ENCODE data around the gene ZDHHC22.
A peak's percentile ranks its signal among the peaks of the same experiment; 100 is the strongest.
"Not testable (repeated sequence)": the region's sequence is repeated elsewhere in the genome, so short reads cannot be mapped to it uniquely, and the experiment has no call there.

The ZDHHC22 gene, protein sequence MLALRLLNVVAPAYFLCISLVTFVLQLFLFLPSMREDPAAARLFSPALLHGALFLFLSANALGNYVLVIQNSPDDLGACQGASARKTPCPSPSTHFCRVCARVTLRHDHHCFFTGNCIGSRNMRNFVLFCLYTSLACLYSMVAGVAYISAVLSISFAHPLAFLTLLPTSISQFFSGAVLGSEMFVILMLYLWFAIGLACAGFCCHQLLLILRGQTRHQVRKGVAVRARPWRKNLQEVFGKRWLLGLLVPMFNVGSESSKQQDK

DNA sequence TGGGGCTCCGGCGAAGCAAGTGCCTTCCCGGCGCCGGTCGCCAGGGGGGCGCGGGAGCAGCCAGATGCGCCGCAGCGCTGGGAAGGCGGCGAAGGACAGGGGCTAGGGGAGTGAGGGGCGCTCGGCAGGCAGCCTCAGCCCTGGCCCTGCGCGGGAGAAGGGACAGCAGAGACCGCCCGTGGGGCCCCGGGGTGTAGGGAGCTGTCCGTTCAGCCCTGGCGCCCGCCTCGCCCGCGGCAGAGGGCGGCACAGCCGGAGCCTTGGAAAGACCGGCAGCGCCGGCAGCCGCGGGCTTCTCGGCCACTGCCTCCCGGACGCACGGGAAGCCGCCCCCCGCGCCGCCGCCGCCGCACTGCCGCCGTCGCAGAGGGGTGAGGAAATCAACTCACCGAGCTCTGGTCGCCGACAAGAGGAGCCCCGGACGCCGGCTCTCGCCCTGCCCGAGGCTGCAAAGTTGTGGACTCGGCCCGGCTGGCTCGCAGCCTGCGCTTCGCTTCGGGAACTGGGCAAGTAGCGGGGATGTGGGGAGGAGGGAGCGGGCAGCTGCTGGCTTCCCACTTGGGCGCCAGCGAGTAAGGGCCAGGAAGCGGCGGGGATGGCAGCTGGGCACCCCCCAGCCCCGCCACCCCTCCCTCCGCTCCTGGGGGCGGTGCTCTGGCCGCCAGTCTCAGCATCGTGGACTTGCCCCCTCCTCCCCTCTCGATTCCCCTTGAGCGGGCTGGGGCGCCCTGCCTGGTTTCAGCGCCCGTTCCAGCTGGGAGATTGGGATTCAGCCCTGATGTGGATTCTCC lies at the start of gene ZDHHC22:
Gene ZDHHC22, minus strand, starts transcription at position 578 of the 791 bp plus-strand sequence. CDS start 2,053 bp downstream, outside the sequence.
- no peak for DNase-seq (ENCODE audit: low read depth in 1 of 2, low spot score in 1 of 2)

DNA sequence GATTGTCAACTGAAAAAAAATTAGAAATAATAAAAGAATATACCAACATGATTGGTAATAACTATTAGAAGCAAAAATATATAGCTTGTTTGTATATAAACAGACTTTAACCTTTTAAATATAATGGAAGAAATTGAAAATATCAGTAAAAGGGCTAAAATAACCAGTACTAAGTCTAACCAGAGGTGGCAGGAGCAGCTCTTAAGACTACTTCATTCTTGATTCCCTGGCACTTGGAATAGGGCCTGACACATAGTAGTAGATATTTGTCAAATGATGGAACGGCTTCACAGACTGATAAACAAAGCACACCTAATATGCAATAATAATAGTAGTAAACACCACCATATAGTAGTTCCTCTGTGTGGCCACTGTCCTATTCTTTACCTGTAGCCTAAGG lies 49.4 kb upstream of the ZDHHC22 start:
- DNase-seq (ENCODE audit: low read depth in 1 of 2, low spot score in 1 of 2), result no peak

DNA sequence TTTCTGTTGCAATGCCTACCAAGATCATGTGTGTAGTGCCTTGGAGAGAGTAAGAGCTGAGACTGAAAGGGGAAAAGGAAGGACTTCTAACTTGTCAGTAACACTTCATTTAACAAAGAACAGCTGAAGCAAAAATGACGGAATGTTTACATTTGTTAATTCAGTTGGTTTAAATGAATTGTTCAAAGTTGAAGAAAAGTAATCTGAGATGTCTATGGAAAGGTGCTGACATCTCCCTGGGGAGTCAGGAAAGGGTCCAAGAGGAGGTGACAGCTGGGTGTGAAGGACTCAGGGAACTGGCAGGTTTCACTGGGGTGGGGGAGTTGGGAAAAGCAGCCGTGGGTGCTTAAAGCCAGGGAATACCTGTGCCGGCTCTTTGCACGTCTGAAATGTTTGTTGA lies 47.9 kb upstream of the ZDHHC22 start:
- DNase-seq (ENCODE audit: low read depth in 1 of 2, low spot score in 1 of 2), result no peak

DNA sequence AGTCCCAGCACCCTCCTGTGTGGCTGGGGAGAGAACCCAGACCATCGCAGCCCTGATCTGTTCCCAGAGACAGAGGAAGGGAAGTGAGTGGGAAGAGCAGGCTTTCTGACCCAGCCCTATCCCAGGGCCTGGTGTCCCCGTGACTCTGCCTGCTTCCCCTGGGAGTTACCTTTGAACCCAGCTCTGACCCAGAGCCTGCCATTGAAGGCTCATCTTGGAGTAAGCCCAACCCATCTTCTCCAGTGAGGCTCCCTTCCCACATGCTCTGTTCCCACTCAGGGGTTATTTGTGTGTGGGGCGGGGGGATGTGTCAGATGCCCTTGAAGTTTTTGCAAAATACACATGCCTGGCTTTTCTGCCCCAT lies 46.0 kb upstream of the ZDHHC22 start:
- no peak for DNase-seq (ENCODE audit: low read depth in 1 of 2, low spot score in 1 of 2)

DNA sequence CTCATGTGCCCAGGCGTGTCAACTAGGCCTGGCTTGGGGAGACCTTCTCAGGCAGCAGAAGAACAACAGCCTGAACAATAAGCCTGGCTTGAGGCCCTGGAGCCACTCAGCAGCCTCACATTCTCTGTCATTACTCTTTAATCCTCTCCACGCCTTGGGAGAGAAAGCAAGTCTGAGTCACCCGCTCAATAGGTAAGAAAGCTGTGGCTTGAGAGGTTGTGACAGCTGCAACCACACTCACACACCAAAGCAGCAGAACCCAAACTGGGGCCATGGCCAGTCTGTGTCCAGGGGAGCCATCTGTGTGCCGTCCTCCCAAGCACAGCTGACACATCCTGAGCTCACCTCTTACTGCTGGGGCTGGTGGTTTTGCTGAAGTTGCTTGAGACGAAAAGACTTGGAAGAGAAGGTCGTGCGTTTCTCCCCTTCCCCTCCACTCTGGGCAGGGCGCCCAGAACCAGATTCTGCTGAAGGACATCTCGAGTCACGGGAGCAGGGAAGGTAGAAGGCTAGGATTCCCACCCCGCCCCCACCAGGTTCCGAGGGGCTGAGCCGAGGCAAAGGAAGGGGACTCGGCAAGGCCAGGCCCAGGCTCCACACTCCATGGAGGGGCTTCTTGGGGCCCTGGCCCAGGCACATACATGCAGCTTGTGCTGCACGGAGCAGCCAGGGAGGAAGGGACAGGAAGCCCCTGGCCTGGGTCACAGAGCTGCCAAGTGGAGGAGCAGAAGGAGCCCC lies 45.5 kb upstream of the ZDHHC22 start:
- DNase-seq (ENCODE audit: low read depth in 1 of 2, low spot score in 1 of 2), result no peak

DNA sequence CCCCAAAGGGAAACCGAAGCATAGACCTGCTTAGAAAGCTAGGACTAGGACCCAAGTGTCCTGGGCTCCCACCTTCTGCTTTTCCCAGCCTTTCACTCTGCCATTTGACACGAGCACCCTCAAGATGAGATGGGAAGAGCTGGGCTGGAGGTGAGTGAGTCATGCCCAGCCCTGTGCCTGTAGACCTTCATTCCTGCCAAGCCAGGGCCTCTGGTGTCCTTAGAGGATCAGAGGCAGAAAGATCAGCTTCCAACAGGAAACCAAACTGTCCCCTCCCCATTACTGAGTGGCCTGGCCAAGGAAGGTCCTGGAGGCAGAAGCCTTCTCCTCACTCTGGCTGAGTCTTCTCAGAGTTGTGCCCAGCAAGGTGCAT lies 43.5 kb upstream of the ZDHHC22 start:
- DNase-seq (ENCODE audit: low read depth in 1 of 2, low spot score in 1 of 2), result no peak

DNA sequence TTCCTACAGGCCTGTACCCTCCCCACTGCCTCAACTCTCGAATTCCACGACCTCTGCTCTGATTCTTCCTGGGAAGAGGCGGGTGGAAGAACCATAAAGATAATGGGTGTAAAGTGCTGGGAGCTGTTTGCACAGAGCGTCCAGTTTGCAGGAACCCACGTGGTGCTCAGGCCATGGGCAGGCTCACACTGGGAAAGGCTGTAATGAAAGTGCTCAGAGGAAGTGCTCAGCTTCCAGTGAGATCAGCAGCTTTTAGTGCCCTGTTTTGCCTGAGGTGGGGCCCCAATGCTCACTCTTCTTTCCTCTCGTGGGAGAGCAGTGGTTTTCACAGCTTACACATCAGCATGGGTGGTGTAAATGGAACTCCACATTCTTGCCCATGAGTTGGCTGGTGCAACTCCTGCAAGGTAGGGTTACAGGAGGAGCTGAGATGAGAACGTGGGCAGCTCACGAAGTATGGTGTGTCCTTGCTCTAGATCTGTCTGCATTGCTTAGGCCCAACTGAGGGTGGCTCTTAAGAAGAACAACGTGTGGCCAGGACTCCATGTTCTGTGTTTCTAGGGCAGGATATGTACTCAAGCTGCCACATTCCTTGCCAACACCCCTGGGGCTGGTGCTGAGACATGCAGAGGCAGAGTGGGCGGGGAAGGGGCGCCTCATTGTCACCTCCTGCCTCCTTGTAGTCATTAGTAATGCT lies 43.0 kb upstream of the ZDHHC22 start:
- DNase-seq (ENCODE audit: low read depth in 1 of 2, low spot score in 1 of 2), result no peak

DNA sequence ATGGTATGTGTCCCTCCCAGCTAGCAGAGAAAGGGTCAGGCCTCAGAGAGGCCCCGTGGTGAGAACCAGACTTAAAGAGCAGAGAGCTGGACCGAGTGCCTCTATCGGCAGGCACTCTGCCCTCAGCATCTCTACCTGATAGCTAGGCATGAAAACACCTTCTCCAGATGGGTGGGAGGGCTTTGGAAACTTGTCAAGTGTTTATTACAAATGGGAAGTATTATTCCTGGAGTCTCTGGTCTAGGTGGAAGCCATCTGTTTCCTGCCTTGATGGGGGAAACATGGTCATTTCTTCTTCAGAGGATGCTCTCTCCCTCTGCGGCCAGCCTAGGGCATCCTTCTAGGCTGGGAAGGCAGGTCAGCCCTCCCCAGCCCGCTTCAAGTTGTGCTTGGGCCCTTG lies 42.3 kb upstream of the ZDHHC22 start:
- DNase-seq (ENCODE audit: low read depth in 1 of 2, low spot score in 1 of 2), result no peak

DNA sequence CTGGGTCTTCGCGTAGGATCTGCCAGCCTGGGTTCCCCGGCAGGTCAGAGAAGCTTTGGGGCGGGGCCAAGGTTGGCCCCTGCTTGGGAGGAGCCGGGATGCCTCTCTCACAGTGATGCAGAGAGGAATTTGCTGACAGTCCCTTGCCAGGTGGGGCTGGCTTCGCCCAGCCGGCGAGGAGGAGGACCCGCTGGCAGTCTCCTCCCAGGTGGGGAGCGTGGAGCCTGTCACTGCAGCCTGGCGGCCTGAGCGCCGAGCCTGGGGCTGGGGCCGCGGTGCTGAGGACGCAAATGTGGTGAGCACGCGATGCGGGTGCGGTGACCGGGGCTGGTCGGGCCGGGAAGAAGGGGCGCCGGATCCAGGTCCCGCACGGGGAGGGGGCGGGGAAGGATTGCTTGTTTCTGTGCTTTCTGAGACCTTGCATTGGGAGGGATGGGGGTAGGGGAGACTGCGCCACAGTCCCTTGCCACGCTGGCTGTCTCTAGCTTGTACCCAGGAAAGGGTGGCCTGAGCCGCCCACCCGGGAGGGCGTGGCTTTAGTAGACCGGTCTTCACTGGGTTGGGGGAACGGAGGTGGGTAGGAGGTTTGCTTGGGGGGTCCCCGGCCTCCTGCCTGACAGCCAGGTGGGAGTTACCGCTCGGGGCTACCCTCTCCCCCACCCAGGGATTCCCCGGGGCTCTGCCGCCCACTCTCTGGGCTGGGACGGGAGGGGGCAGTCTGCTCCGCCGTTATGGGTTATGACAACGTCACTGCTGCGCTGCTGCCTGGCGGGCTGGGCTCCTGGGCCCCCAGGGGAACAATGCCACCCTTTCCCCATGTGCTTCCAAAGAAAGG lies 40.2 kb upstream of the ZDHHC22 start, which contains the start of gene TMEM63C:
Gene TMEM63C, plus strand, starts transcription at position 196 of the 835 bp plus-strand sequence. CDS start 37,016 bp downstream, outside the sequence.
- peak in 1 of 2 donors; percentile 26 for DNase-seq (ENCODE audit: low read depth in 1 of 2, low spot score in 1 of 2)

DNA sequence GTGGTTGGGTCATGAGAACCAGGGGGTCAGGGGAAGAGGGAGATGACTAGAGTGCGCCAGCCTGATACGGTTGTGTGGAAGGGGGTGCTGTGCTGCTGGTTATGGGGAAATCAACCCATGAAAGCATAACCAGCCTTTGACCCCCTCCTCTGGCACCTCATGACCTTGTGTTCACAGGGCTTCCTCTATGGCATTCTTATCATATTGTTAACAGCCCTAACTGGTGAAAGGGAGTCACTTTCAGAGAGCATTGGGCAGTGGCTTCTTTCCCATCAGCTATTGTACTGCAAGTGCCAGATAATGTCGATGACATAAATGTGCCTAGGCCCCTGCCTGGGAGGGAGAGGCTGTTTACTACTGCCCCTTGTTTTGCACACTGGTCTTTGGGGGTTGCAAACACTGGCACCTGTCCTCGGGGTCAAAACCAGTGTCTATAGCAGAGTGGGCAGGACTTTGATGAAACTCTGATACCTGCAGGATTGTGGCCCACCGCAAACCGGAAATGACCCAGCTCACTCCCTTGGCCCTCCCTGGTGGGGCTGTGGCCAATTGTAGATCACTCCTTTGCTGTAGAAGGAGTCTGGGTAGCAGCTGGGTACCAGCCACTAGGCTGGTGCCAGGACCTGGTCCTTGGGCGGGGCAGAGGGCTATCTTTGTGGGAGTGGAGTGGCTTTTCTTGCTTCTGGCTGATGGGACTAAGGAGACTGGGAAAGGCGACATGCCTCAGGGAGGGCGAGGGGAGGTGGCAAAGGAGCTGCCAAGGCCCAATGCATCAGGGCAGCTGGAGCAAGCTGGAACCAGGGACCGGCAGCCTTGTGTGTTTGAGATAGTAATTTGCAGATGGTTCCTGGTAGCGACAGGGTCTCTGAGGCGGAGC lies 39.4 kb upstream of the ZDHHC22 start:
- DNase-seq (ENCODE audit: low read depth in 1 of 2, low spot score in 1 of 2), result no peak

DNA sequence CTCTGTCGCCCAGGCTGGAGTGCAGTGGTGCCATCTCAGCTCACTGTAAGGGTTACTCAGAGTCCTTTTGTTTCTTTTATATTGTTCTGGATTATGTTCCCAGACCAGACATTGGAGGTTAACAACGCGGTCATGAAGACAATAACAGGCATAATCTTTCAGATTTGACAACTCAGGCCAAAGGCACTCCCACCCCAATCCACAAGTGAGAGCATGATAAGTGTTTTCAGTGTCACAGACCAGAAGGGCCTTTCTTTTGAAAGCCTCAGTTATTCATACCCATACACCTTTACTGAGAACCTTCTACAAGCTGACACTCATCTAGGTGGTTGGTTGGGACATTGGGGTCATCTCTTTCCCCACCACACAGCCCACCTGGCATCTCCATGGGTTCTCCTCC lies 37.1 kb upstream of the ZDHHC22 start:
- no peak for DNase-seq (ENCODE audit: low read depth in 1 of 2, low spot score in 1 of 2)

DNA sequence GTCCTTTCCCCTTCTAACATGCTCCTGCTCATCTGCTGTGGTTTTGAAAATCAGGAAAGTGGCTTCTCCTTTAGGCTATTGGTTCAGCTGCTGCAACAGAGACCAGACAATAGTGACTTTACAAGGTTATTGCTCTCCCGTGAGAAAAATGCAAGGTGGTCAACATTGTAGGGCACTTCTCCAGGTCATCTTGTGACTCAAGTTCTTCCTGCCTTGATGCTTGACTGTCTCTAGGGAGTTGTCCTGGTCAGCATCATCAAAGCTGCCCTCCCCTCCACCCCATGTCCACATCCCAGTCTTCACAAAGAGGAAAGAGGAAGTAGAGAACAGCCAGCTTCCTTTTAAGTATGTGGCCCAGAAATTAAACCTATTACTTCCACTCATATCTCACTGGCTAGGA lies 36.1 kb upstream of the ZDHHC22 start:
- no peak for DNase-seq (ENCODE audit: low read depth in 1 of 2, low spot score in 1 of 2)

DNA sequence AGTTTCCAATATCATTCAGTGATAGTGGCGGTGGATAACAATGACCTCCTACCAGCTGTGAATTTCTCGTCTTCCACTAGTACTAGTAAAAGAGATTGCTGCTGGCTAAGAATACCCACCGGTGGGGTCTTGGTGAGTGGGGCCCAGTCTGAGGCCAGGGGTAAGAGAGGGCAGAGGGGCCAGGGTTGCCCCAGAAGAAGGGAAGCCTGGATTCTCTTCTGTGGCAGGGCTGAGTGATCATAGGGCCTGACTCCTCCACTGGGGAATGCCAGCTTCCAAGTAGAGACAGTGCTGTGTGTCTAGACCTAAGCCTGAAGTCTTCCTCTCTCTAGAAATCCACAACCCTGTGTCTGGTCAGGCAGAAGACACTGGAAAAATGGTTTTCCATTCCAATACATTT lies 34.3 kb upstream of the ZDHHC22 start:
- no peak for DNase-seq (ENCODE audit: low read depth in 1 of 2, low spot score in 1 of 2)

DNA sequence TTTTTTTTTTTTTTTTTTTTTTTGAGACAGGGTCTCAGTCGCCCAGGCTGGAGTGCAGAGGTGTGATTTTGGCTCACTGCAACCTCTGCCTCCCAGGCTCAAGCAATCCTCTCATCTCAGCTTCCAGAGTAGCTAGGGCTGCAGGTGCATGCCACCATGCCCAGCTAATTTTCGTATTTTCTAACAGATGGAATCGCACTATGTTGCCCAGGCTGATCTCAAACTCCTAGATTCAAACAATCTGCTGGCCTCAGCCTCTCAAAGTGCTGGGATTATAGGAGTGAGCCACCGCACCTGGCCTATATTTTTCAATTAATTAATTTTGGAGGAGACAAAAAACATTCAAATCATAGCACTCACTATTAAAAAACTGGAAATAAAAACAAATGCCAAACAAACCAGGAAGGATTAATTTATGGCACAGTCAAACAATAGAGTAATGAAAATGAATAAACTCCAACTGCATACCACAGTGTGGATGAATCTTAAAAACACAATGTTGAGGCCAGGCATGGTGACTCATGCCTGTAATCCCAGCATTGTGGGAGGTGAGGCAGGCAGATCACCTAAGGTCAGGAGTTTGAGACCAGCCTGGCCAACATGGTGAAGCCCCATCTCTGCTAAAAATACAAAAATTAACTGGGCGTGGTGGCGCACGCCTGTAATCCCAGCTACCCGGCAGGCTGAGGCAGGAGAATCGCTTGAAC lies 32.5 kb upstream of the ZDHHC22 start:
- not testable (repeated sequence) for DNase-seq (ENCODE audit: low read depth in 1 of 2, low spot score in 1 of 2)

DNA sequence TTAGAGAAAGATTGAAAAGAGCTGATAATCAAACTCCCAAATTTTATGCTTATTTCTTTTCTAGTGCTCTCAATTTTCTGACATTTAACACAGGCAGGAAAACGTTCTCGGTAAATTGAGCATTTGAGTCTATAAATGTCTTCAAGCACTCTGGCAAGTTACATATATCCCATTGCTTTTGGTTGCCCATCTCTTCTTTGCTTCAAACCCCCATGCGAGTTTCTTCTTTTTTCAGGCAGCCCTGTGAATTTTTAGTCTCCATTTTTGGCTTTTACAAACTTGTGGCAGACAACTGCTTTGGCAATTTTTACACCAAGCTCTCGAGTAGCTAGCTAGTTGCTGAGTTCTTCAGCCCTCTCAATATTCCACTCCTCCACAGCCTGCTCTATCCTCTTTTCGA lies 31.3 kb upstream of the ZDHHC22 start:
- no peak for DNase-seq (ENCODE audit: low read depth in 1 of 2, low spot score in 1 of 2)

DNA sequence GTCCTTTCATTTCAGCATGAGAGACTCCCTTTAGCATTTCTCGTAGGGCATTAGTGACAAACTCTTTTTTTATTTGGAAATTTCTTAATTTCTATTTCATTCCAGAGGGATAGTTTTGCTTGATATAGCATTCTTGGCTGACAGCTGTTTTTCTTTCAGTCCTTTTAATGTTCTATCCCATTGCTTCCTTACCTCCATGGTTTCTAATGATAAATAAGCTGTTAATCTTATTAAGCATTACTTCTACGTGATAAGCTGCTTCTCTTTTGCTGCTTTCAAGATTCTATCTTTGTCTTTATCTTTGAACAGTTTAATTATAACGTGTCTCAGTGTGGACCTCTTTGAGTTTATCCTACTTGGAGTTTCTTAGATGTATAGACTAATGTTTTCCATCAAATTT lies 28.5 kb upstream of the ZDHHC22 start:
- no peak for DNase-seq (ENCODE audit: low read depth in 1 of 2, low spot score in 1 of 2)

DNA sequence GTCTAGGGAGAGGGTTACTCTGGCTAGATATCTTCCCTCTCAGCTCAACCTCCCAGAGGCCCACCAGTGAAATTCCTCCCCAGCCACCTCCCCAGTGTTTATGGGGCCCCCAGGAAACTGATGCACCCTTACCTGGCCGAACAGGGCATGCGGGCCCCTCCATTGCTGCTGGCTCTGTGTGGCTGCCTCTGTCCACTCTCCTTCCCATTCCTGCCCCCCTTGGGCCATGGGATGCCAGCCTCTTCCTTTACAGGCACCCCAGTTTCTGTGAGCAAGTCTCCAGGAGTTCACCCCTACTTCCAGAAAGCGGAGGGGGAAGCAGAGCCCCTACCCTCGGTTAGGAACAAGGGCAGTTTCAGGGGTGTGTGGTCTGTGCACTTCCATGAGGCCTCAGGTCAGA lies 19.4 kb upstream of the ZDHHC22 start:
- DNase-seq (ENCODE audit: low read depth in 1 of 2, low spot score in 1 of 2), result no peak

DNA sequence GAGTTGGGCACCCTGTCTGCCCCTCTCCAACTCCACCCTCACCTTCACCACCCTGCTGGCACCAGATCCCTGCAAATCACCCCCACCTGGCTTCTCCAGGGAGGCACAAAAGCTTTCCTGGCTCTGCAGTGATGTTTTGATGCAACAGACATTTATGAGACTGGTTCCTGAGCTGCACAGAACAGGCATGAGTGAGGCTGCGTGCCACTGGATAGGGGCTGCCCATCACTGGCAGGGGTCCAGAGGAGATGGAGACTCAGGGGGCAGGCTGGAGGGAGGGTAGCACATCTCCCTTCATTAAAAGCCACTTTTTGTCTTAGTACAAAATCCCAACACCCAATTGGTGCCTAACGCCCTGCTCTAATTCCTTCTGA lies 17.3 kb upstream of the ZDHHC22 start:
- DNase-seq (ENCODE audit: low read depth in 1 of 2, low spot score in 1 of 2), result no peak
